Endothelial cell (in vitro differentiated cells): Measurements from ENCODE around the gene AKAP8L. TPM values are rescaled to one million over a fixed set of nuclear protein-coding genes. Genes with fewer than 3 reads are reported as not detected.

Experiments
- DNase-seq: peaks from one replicate; pipeline ENCODE4 v3.0.0; 2021; ENCODE audit warnings: low spot score
- H3K27ac Mint-ChIP-seq: one replicate; pipeline ENCODE4 v1.8.0; 2021; ENCODE audit warnings: mixed read lengths, inconsistent platforms; ENCODE audit not compliant: unreplicated experiment
- H3K27me3 Mint-ChIP-seq: one replicate; pipeline ENCODE4 v1.8.0; 2021; ENCODE audit warnings: mild to moderate bottlenecking, moderate library complexity, mixed read lengths, inconsistent platforms; ENCODE audit not compliant: unreplicated experiment
- H3K36me3 Mint-ChIP-seq: one replicate; pipeline ENCODE4 v1.8.0; 2021; ENCODE audit warnings: mild to moderate bottlenecking, low read depth, mixed read lengths, inconsistent platforms; ENCODE audit not compliant: unreplicated experiment
- H3K4me1 Mint-ChIP-seq: one replicate; pipeline ENCODE4 v1.8.0; 2021; ENCODE audit warnings: mild to moderate bottlenecking, mixed read lengths, inconsistent platforms; ENCODE audit not compliant: unreplicated experiment
- H3K4me3 Mint-ChIP-seq: one replicate; pipeline ENCODE4 v1.8.0; 2021; ENCODE audit warnings: mild to moderate bottlenecking, mixed read lengths, inconsistent platforms; ENCODE audit not compliant: unreplicated experiment
- H3K9me3 Mint-ChIP-seq: one replicate; pipeline ENCODE4 v1.8.0; 2021; ENCODE audit warnings: mixed read lengths, inconsistent platforms; ENCODE audit not compliant: unreplicated experiment
- CTCF ChIP-seq: fragments of 200-600 bp; sonication (generic); IDR thresholded peaks from one replicate; pipeline ENCODE4 v1.5.0; 2021; ENCODE audit warnings: antibody characterized with exemption; ENCODE audit not compliant: unreplicated experiment
- total RNA-seq: library from RNA; stranded (reverse); fragmentation: NEBNext Ultra II Directional; extraction: Animal tissue kit (Norgen Biotek cat#: 25700); gene quantifications from one replicate; pipeline ENCODE4 v1.2.1, GENCODE V29; 2021; ENCODE audit not compliant: unreplicated experiment

Gene AKAP8L
- total RNA-seq, 1 donor from 2014 or later: 160 TPM

GRCh38 chr19:15379083-15379998 is 39.4 kb downstream of the AKAP8L start, which contains the start of gene AKAP8:
AKAP8 (minus strand) TSS chr19:15379787; CDS start chr19:15379731, 56 bp downstream.
- peak; percentile 97 for DNase-seq
- Mint-ChIP-seq H3K36me3 (peaks cover 24% of the 10 kb centered on the region), H3K9me3 (no peaks in the 10 kb centered on the region), H3K27ac (peak within 1 kb of the TSS; percentile 98), H3K27me3 (peaks cover 16% of the 10 kb centered on the region), H3K4me3 (peak within 1 kb of the TSS; percentile 99), H3K4me1 (peaks cover 29% of the 10 kb centered on the region)
- no peak for TF ChIP-seq CTCF

- Mint-ChIP-seq H3K4me1 (peaks cover 29% of the 10 kb centered on the region), H3K27me3 (peaks cover 15% of the 10 kb centered on the region), H3K36me3 (peaks cover 24% of the 10 kb centered on the region), H3K4me3 (peak overlapping the region; percentile 97), H3K27ac (peak overlapping the region; percentile 62), H3K9me3 (no peaks in the 10 kb centered on the region)
- no peak for TF ChIP-seq CTCF
- peak; percentile 37 for DNase-seq
Measured at GRCh38 chr19:15378534-15379082, 40.2 kb downstream of the AKAP8L start.

- H3K9me3 Mint-ChIP-seq: no peaks in the 10 kb centered on the region
- peaks cover 28% of the 10 kb centered on the region for H3K36me3 Mint-ChIP-seq
- no peak for DNase-seq
- no peak overlapping the region for H3K4me3 Mint-ChIP-seq
- no peak for TF ChIP-seq CTCF
- H3K27me3 Mint-ChIP-seq: peaks cover 13% of the 10 kb centered on the region
- no peak overlapping the region for H3K27ac Mint-ChIP-seq
- peaks cover 21% of the 10 kb centered on the region for H3K4me1 Mint-ChIP-seq
Measured at GRCh38 chr19:15374796-15375440, 43.9 kb downstream of the AKAP8L start.

- H3K9me3 Mint-ChIP-seq: no peaks in the 10 kb centered on the region
- H3K4me1 Mint-ChIP-seq: peaks cover 21% of the 10 kb centered on the region
- peaks cover 10% of the 10 kb centered on the region for H3K27me3 Mint-ChIP-seq
- peaks cover 28% of the 10 kb centered on the region for H3K36me3 Mint-ChIP-seq
- H3K4me3 Mint-ChIP-seq: no peak overlapping the region
- no peak overlapping the region for H3K27ac Mint-ChIP-seq
- TF ChIP-seq CTCF: no peak
- DNase-seq: no peak
Measured at GRCh38 chr19:15374105-15374651, 44.6 kb downstream of the AKAP8L start.
